Left ventricle myocardium inferior (tissue), 1 donor: Measurements from ENCODE around the gene TTYH1. TPM values are rescaled to one million over a fixed set of nuclear protein-coding genes. Genes with fewer than 3 reads are reported as not detected.
A peak's percentile ranks its signal among the peaks of the same experiment; 100 is the strongest.

Experiments
- DNase-seq: peaks from one replicate; pipeline ENCODE4 v3.0.0-alpha.2; 2020
- H3K27ac ChIP-seq: fragments of 200-600 bp; replicated peaks from 2 replicates; pipeline ENCODE4 v1.8.0; 2021
- H3K27me3 ChIP-seq: fragments of 200-600 bp; 2 replicates; pipeline ENCODE4 v1.8.0; 2021; ENCODE audit warnings: low read depth
- H3K36me3 ChIP-seq: fragments of 200-600 bp; 2 replicates; pipeline ENCODE4 v1.8.0; 2021
- H3K4me1 ChIP-seq: fragments of 200-600 bp; 2 replicates; pipeline ENCODE4 v1.8.0; 2021
- H3K4me3 ChIP-seq: fragments of 200-600 bp; 2 replicates; pipeline ENCODE4 v1.8.0; 2021; ENCODE audit warnings: mild to moderate bottlenecking, moderate library complexity
- H3K9me3 ChIP-seq: fragments of 200-600 bp; replicated peaks from 2 replicates; pipeline ENCODE4 v1.8.0; 2021
- intact Hi-C: fragments of 100-400 bp; cut with micrococcal nuclease; formaldehyde crosslinking; loops from one replicate; pipeline ENCODE4 v1.11.0; 2022
- total RNA-seq: library from RNA; stranded (reverse); fragmentation: NEBNext Ultra II Directional; extraction: Animal tissue kit (Norgen Biotek cat#: 25700); gene quantifications from one replicate; pipeline ENCODE4 v1.2.1, GENCODE V29; 2021
- TF ChIP-seq, protein P1 (sequence below): fragments of 200-600 bp; IDR thresholded peaks from 2 replicates; pipeline ENCODE4 v1.8.0; 2021; ENCODE audit warnings: antibody characterized with exemption, mild to moderate bottlenecking, borderline replicate concordance
- donor health status: DM: no; HTN: yes; CAD: no; lungs with severe emphysema.

TTYH1 gene
- total RNA-seq, 1 donor from 2014 or later: 1.9 TPM

DNA sequence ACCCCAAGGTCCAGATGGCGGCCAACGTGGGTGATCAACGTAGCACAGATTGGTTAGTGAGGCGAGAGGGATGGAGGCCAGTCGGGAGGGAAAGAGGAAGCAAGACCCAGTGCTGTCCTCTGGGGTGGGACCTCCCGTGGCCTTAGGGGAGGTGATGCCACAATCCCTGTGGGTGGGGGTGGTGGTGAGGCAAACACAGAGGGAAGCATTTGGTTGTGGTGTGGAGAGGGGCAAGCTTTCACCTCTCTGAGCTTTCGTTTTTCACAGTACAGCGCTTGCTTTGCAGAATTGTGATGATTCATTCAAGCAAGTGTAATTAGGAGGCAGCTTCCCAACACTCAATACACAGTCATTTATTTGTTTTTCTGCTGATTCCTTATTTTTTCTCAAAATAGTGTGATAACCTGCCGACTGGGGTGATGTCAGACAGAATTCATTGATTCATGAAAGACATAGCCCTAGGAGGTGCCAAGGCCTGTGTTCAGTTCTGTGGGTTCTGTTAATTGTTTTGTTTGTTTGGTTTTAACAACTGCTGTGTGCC lies 36.1 kb downstream of the TTYH1 start:
- no peak for DNase-seq
- Histone ChIP-seq H3K36me3 (peaks cover 64% of the 10 kb centered on the region), H3K27ac (no peak overlapping the region), H3K4me1 (peaks cover 74% of the 10 kb centered on the region), H3K4me3 (peak overlapping the region; percentile 100), H3K9me3 (no peaks in the 10 kb centered on the region), H3K27me3 (no peaks in the 10 kb centered on the region)
- intact Hi-C loops: no loop called here
- TF ChIP-seq, protein P1, sequence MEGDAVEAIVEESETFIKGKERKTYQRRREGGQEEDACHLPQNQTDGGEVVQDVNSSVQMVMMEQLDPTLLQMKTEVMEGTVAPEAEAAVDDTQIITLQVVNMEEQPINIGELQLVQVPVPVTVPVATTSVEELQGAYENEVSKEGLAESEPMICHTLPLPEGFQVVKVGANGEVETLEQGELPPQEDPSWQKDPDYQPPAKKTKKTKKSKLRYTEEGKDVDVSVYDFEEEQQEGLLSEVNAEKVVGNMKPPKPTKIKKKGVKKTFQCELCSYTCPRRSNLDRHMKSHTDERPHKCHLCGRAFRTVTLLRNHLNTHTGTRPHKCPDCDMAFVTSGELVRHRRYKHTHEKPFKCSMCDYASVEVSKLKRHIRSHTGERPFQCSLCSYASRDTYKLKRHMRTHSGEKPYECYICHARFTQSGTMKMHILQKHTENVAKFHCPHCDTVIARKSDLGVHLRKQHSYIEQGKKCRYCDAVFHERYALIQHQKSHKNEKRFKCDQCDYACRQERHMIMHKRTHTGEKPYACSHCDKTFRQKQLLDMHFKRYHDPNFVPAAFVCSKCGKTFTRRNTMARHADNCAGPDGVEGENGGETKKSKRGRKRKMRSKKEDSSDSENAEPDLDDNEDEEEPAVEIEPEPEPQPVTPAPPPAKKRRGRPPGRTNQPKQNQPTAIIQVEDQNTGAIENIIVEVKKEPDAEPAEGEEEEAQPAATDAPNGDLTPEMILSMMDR: no peak

DNA sequence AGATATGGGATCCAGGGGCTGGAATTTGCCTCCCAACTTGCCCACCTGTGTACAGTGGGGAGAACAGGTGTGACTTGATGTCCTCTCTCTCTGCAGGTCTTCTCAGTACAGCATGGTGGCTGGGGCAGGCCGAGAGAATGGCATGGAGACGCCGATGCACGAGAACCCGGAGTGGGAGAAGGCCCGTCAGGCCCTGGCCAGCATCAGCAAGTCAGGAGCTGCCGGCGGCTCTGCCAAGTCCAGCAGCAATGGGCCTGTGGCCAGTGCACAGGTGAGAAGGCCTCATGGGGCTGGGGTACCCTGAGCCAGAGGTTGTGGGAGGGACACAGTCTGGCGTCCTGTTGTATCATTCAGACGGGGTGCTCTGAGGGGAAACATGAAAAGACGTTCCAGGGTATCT lies 36.7 kb downstream of the TTYH1 start:
- DNase-seq: no peak
- Histone ChIP-seq H3K4me3 (no peak overlapping the region), H3K9me3 (no peaks in the 10 kb centered on the region), H3K27ac (no peak overlapping the region), H3K36me3 (peaks cover 65% of the 10 kb centered on the region), H3K27me3 (no peaks in the 10 kb centered on the region), H3K4me1 (peaks cover 68% of the 10 kb centered on the region)
- TF ChIP-seq, protein P1: no peak
- intact Hi-C loops: no loop called here

DNA sequence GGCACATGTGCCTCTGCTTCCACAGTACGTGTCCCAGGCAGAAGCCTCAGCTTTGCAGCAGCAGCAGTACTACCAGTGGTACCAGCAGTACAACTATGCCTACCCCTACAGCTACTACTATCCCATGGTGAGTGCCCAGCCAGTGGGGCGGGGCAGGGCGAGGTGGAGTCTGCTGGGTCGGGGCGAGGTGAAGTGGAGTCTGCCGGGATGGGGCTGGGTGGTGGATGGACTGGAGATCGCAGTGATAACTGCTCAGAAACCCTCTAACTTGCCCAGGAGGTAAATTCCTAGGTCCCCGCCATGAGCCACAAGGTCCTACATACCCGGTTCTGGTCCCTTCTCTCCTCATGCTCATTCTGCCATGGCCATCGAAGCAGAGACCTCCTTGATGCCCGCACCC lies 37.4 kb downstream of the TTYH1 start:
- Histone ChIP-seq H3K9me3 (no peaks in the 10 kb centered on the region), H3K27ac (no peak overlapping the region), H3K36me3 (peaks cover 71% of the 10 kb centered on the region), H3K4me3 (no peak overlapping the region), H3K4me1 (peaks cover 62% of the 10 kb centered on the region), H3K27me3 (no peaks in the 10 kb centered on the region)
- TF ChIP-seq, protein P1: no peak
- DNase-seq: no peak
- intact Hi-C loops: no loop called here

DNA sequence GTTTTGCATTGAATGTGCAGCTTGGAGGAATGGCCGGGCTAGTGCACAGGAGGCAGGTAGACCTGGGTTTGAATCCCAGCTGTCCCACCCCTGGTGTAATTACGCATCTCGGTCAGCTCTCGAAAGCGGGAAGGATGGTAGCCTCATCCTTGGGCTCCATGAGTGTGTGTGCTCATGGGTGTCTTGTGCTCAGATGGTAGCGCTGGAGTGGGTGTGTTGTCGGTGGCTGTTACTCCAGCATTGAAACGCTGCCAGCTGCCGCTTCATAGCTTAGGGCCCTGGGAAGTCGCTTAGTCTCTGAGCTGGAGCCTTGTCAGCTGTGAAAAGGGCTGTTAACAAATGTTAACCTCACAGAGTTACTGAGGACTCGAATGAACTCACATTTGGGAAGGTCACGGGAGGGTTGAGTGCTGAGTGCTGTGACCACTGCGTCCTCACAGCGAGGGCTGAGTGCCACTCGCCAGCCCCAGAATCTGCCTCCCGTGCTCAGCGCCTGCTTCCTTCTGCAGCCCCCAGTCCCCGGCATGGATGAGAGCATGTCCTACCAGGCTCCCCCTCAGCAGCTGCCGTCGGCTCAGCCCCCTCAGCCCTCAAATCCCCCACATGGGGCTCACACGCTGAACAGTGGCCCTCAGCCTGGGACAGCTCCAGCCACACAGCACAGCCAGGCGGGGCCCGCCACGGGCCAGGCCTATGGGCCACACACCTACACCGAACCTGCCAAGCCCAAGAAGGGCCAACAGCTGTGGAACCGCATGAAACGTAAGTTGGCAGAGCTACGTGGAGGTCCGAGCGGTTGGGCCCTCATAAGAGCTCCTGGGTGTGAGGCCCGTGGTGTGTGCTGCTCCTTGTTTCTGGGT lies 38.9 kb downstream of the TTYH1 start:
- H3K27me3 ChIP-seq: no peaks in the 10 kb centered on the region
- intact Hi-C loops: no loop called here
- H3K4me3 ChIP-seq: no peak overlapping the region
- H3K9me3 ChIP-seq: no peaks in the 10 kb centered on the region
- DNase-seq: no peak
- no peak overlapping the region for H3K27ac ChIP-seq
- H3K36me3 ChIP-seq: peaks cover 86% of the 10 kb centered on the region
- H3K4me1 ChIP-seq: peaks cover 52% of the 10 kb centered on the region
- TF ChIP-seq, protein P1: no peak

DNA sequence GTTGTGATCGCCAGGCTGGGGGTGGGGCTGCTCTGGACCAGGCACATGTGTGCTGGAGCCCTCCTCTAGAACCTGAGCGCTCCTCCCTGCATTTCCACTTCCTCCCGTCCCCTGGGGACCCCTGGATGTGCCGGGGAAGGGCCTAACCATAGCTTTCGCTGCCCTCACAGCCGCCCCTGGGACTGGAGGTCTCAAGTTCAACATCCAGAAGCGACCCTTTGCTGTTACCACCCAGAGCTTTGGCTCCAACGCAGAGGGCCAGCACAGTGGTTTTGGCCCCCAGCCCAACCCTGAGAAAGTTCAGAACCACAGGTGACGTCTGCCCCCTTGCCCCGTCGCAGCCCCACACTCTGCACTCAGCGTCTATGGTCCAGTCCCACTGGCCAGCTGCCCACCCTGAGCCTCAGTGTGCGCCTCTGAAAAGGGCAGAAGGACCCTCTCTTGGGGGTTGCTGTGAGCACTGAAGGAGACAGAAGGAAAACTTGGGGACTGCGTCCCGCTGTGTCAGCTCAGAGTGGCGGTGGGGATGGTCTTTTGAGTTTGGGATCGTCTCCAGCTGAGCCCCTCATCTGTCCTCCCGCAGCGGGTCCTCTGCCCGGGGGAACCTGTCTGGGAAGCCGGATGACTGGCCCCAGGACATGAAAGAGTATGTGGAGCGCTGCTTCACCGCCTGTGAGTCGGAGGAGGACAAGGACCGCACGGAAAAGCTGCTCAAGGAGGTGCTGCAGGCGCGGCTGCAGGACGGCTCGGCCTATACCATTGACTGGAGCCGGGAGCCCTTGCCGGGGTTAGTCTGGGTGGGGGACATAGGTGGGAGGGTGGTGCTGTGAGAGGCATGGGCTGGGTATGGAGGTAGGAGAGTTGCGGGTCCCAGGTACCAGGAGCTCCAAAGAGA lies 39.8 kb downstream of the TTYH1 start:
- Histone ChIP-seq H3K9me3 (no peaks in the 10 kb centered on the region), H3K27ac (no peak overlapping the region), H3K4me3 (no peak overlapping the region), H3K27me3 (no peaks in the 10 kb centered on the region), H3K4me1 (peaks cover 52% of the 10 kb centered on the region), H3K36me3 (peaks cover 95% of the 10 kb centered on the region)
- intact Hi-C loops: no loop called here
- no peak for DNase-seq
- TF ChIP-seq, protein P1: no peak
